Retinal pigment epithelial cell (primary cell): Measurements from ENCODE around the gene MMEL1.

Source experiments
- DNase-seq: peaks from one replicate; pipeline ENCODE4 v3.0.0-alpha.2; 2010; ENCODE audit warnings: low read depth
- H3K4me3 ChIP-seq: 2 replicates; pipeline ENCODE4 v1.5.1; 2011; ENCODE audit warnings: mild to moderate bottlenecking, low read length, control low read depth, moderate library complexity
- TF ChIP-seq, protein P1 (sequence below): conservative IDR thresholded peaks from 2 replicates; pipeline ENCODE4 v1.5.1; 2011; ENCODE audit warnings: low read depth, low read length, control low read depth, inconsistent platforms

Gene MMEL1

DNA sequence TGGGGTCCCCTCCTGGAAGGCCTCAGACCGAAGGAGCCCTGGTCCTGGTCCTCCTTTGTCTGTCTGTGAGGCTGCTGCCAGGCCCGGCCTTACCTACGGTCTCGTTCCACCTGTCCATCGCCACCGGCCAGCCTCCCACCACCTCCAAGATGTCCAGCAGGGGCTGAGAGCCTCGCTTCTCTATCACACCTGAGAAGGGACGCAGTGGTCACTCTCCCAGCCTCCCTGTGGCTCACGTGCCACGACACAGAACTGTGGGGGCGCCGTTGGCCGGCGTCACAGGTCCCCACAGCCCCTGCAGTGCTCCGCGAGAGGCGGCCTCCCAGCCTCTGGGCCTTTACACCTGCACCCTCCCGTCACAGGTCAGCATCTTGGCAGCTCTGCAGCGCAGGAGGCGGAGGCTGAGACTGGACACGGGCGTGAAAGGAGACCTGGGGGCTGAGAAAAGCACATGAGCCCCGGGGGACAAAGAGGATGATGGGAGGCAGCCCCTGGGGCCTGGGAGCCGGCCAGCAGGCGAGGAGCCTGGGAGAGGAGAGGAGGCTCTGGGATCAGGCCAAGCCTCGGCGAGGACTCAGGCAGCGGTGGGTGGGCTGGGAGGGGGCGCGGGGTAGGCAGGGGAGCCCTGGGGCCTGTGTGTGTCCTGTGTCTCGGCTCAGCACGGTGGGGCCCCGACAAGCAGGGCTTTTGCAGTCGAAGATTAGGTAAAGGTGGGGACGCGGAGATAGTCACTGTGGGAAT, 25.8 kb downstream of the MMEL1 start:
- no peak overlapping the region for H3K4me3 ChIP-seq
- no peak for DNase-seq
- TF ChIP-seq, protein P1, sequence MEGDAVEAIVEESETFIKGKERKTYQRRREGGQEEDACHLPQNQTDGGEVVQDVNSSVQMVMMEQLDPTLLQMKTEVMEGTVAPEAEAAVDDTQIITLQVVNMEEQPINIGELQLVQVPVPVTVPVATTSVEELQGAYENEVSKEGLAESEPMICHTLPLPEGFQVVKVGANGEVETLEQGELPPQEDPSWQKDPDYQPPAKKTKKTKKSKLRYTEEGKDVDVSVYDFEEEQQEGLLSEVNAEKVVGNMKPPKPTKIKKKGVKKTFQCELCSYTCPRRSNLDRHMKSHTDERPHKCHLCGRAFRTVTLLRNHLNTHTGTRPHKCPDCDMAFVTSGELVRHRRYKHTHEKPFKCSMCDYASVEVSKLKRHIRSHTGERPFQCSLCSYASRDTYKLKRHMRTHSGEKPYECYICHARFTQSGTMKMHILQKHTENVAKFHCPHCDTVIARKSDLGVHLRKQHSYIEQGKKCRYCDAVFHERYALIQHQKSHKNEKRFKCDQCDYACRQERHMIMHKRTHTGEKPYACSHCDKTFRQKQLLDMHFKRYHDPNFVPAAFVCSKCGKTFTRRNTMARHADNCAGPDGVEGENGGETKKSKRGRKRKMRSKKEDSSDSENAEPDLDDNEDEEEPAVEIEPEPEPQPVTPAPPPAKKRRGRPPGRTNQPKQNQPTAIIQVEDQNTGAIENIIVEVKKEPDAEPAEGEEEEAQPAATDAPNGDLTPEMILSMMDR = no peak

DNA sequence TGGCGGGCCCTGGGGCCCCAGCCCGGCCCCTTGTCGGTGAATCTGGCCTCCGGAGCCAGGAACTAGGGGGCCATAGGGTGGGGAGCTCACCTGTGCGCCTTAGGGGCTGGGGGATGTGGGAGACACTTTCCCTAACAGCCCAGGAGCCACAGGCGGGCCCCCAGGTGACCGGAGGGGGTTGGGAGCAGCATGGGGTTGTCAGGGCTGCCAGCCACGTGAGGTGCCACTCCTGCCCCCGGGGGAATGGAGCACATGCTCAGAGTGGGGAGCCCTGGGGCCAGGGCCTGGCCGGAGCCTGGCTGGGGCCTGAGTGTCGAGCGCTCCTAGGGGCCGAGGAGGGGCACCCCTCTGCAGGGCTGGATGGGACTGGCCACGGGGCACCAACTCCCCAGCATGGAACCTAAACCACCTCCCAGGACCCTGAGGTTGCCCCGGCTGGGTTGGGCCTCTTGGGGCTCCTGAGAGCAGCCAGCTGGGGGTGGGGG, 26.4 kb downstream of the MMEL1 start:
- TF ChIP-seq, protein P1 = no peak
- no peak overlapping the region for H3K4me3 ChIP-seq
- no peak for DNase-seq

DNA sequence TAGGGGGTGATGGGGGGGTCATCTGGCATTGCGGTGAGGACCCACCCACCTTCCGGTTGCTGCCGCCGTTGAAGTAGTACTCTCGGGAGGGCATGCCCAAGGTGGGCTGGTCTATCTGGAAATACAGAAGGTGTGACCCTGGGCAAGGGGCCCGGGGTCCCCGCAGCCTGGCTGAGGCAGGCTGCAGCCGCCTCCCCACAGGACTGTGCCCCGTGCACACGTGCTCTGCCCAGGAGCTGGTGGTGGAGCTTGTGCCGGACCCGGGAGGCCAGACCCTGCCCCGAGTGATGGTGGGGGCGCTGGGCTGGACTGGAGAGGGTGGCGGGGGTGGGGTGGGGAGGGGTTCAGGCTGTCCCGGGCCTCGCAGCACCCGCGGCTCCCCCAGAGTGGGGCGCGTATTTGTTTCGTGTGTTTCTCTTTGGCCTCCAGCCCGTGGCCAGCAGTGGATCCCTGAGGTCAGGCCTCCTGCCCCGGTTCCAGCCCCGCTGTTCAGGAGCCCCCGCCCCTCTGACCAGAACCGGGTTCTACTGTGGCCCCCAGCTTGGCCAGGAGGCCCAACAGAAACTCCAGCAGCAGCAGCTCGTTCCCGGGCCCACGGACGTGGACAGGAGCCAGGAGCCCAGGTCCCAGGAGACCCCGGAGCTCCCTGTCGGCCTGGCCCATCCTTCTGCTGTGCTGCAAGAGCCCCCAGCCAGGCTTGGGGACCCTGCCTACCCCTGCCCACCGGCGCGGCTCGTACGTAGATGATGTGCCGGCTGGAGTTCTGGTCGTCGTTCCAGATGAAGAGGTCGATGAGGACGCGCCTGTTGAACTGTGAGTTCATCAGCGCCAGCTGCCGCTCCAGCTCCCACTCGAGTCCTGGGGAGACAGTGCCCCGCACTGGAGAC, 27.1 kb downstream of the MMEL1 start:
- DNase-seq = no peak
- TF ChIP-seq, protein P1 = no peak
- no peak overlapping the region for H3K4me3 ChIP-seq

DNA sequence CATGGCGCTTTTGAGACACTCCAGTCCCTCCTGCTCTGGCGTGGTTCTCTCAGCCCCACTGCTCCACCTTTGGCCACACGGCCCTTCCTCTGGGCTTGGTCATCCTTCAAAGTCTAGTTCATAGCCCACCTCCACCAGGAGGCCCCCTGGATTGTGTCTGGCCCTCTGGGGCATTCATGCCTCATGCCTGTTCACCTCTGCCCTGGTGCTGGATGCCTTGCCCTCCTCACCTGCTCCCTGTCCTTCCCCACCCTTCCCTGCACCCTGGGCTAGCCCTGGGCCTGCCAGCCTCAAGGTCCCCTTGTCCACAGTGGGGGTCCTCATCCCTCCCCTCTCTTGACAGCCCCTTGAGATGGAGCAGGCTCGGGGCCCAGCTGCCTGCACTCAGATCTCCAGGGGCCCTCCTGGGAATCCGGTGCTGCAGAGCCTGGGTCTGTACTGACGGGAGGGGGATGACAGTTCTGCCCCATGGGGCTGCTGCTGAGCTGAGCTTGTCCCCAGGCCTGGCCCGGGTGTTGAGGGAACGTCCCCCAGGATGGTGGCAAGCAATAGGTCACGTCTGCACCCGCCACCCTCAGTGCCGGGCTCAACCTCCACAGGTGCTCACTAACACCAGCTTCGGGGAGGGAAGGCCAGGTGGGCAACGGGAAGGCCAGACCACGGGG, 27.8 kb downstream of the MMEL1 start:
- DNase-seq = no peak
- TF ChIP-seq, protein P1 = no peak
- no peak overlapping the region for H3K4me3 ChIP-seq

DNA sequence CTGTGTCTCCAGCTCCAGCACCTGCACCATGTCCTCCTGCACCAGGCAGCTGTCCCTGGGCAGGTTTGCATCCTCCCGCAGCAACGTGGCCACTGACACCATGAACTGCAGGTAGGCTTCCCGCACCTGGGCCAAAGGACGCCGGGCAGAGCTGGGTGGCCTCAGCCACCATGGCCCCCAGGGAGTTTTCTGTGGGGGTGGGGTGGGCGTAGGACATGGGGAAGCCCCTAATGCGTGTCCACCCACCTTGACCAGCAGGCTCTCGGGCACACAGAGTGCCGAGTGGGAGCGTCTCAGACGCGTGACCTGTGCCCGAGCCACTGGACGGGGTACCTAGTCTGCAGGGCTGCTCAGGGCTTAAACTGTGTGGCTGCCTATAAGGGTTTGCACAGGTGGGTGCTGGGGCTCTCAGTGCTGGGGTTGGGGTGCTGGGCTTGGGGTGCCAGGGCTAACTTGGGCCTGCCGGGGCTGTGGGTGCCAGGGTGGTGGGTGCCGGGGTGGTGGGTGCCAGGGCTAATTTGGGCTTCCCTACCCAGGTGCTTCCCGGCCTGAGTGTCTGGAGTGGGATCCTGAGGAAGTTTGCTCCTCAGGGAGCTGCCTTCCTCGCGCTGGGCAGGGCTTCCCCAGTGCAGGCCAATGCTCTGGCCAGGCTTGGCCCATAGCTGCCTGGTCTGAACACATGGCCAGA, 28.5 kb downstream of the MMEL1 start:
- DNase-seq = no peak
- TF ChIP-seq, protein P1 = no peak
- no peak overlapping the region for H3K4me3 ChIP-seq

DNA sequence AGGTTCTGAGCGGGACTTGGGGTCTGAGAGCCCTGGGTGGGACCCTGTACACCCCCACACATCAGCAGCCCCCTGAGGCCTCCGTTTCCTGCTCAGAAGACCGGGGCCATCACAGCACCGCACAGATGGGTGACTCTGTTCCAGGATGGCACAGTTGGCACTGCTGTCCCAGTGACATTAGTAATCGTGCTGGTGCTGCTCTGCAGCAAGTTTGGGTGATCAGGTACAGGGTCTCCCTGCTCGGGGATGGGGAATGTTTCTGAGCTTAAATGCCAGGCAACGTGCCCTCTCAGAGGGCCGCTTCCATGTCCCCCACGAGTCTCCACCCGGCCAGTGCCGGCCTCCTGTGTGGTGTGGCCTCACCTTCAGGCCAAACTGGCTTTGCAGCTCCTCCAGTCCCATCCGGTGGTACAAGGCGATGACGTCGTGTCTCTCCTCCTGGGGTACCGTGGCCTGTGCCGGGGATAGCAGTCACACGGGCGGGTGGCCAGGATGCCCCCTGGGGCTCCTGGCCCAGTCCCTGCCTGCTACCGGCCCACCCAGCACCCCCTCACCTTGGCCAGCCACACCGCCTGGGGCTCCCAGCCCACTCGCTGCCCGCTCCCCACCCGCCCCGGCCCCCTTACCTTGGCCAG, 29.2 kb downstream of the MMEL1 start:
- DNase-seq = no peak
- TF ChIP-seq, protein P1 = no peak
- no peak overlapping the region for H3K4me3 ChIP-seq
